BLaER1 treated with 17β-estradiol and CSF1 and Interleukin-3, amounts not matched to agents 10 nM and 100 nM (cell line): ENCODE measurements around the gene PIAS4.

ENCODE experiments used
- H3K27ac ChIP-seq, 11 experiments: shearing (Covaris generic); formaldehyde crosslinking; 2 replicates each; pipeline ENCODE4 v1.8.1; 2022
- H3K27me3 ChIP-seq, 11 experiments: shearing (Covaris generic); formaldehyde crosslinking; 2 replicates each; pipeline ENCODE4 v1.8.1; 2022
- H3K36me3 ChIP-seq, 11 experiments: shearing (Covaris generic); formaldehyde crosslinking; 2 replicates each; pipeline ENCODE4 v1.8.1; 2022
- H3K4me1 ChIP-seq, 10 experiments: shearing (Covaris generic); formaldehyde crosslinking; 2 replicates each; pipeline ENCODE4 v1.8.1; 2022
- H3K4me2 ChIP-seq, 11 experiments: shearing (Covaris generic); formaldehyde crosslinking; 2 replicates each; pipeline ENCODE4 v1.8.1; 2022
- H3K4me3 ChIP-seq, 10 experiments: shearing (Covaris generic); formaldehyde crosslinking; 2 replicates each; pipeline ENCODE4 v1.8.1; 2022
- H3K9ac ChIP-seq, 11 experiments: shearing (Covaris generic); formaldehyde crosslinking; 2 replicates each; pipeline ENCODE4 v1.8.1; 2022
- H3K9me3 ChIP-seq, 11 experiments: shearing (Covaris generic); formaldehyde crosslinking; replicated peaks in 1 of 11; 2 replicates each; pipeline ENCODE4 v1.8.1; 2022
- H4K20me1 ChIP-seq, 11 experiments: shearing (Covaris generic); formaldehyde crosslinking; 2 replicates each; pipeline ENCODE4 v1.8.1; 2022
- Cebpa-rat ChIP-seq, 11 experiments: shearing (Covaris generic); IDR thresholded peaks; 2 replicates each; pipeline ENCODE4 v1.8.1; 2022

The PIAS4 gene

GRCh38 chr19:4014541-4015491 is 7.3 kb downstream of the PIAS4 start:
- Histone ChIP-seq H3K9me3 (no peaks in the 10 kb centered on the region), H3K36me3 (peaks cover 49 to 95% (median 87%) of the 10 kb centered on the region in 11 experiments), H3K27me3 (no peaks in the 10 kb centered on the region), H3K27ac (peak overlapping the region in 1 of 11 experiments; percentile 31; a peak in 2 of 22 replicates), H3K4me2 (peak overlapping the region in 9 of 11 experiments; percentile 0 to 61 (median 28); a peak in 11 of 22 replicates), H3K4me1 (peaks cover 18 to 52% (median 32%) of the 10 kb centered on the region in 10 experiments), H4K20me1 (peaks cover 92 to 100% (median 98%) of the 10 kb centered on the region in 11 experiments), H3K9ac (peak overlapping the region in 9 of 11 experiments; percentile 25 to 59 (median 39); a peak in 13 of 22 replicates), H3K4me3 (no peak overlapping the region)
- no peak for TF ChIP-seq Cebpa-rat (IDR thresholded peaks at IDR 0.05)

- Histone ChIP-seq H3K9me3 (no peaks in the 10 kb centered on the region), H4K20me1 (peaks cover 91 to 100% (median 98%) of the 10 kb centered on the region in 11 experiments), H3K36me3 (peaks cover 47 to 94% (median 85%) of the 10 kb centered on the region in 11 experiments), H3K4me1 (peaks cover 10 to 42% (median 26%) of the 10 kb centered on the region in 10 experiments; a peak in 17 of 20 replicates), H3K4me2 (peak overlapping the region in 3 of 11 experiments; percentile 49 to 61 (median 50); a peak in 3 of 22 replicates), H3K27me3 (no peaks in the 10 kb centered on the region), H3K9ac (peak overlapping the region in 6 of 11 experiments; percentile 28 to 59 (median 38); a peak in 9 of 22 replicates), H3K4me3 (no peak overlapping the region), H3K27ac (0 out of 22 replicates have a peak overlapping the region, but pooled peaks of 1 of the 11 experiments have one; percentile 31)
- TF ChIP-seq Cebpa-rat (IDR thresholded peaks at IDR 0.05): no peak
Measured at GRCh38 chr19:4015705-4016402, 8.3 kb downstream of the PIAS4 start.

- Histone ChIP-seq H3K4me1 (peaks cover 5 to 37% (median 26%) of the 10 kb centered on the region in 10 experiments; a peak in 17 of 20 replicates), H3K9me3 (peaks cover 0 to 5% (median 2%) of the 10 kb centered on the region in 11 experiments; a peak in 6 of 22 replicates), H4K20me1 (peaks cover 92 to 100% (median 98%) of the 10 kb centered on the region in 11 experiments), H3K4me2 (no peak overlapping the region), H3K9ac (peak overlapping the region in 2 of 11 experiments; percentile 3 to 40; a peak in 1 of 22 replicates), H3K27ac (no peak overlapping the region), H3K27me3 (no peaks in the 10 kb centered on the region), H3K4me3 (no peak overlapping the region), H3K36me3 (peaks cover 48 to 94% (median 86%) of the 10 kb centered on the region in 11 experiments)
- no peak for TF ChIP-seq Cebpa-rat (IDR thresholded peaks at IDR 0.05)
Measured at GRCh38 chr19:4016486-4016885, 8.9 kb downstream of the PIAS4 start.

- peaks cover 54 to 99% (median 91%) of the 10 kb centered on the region in 11 experiments for H3K36me3 ChIP-seq
- H3K9me3 ChIP-seq: peaks cover 4 to 11% (median 8%) of the 10 kb centered on the region in 11 experiments; a peak in 13 of 22 replicates
- peaks cover 5 to 37% (median 26%) of the 10 kb centered on the region in 10 experiments; a peak in 17 of 20 replicates for H3K4me1 ChIP-seq
- H3K4me3 ChIP-seq: no peak overlapping the region
- peaks cover 95 to 100% (median 100%) of the 10 kb centered on the region in 11 experiments for H4K20me1 ChIP-seq
- no peak overlapping the region for H3K4me2 ChIP-seq
- no peaks in the 10 kb centered on the region for H3K27me3 ChIP-seq
- H3K9ac ChIP-seq: 0 out of 22 replicates have a peak overlapping the region, but pooled peaks of 1 of the 11 experiments have one; percentile 3
- no peak overlapping the region for H3K27ac ChIP-seq
- no peak for TF ChIP-seq Cebpa-rat (IDR thresholded peaks at IDR 0.05)
Measured at GRCh38 chr19:4016903-4017638, 9.5 kb downstream of the PIAS4 start.

GRCh38 chr19:4018140-4018613 is 10.6 kb downstream of the PIAS4 start:
- H4K20me1 ChIP-seq: peaks cover 84 to 100% (median 100%) of the 10 kb centered on the region in 11 experiments
- H3K9me3 ChIP-seq: peaks cover 4 to 13% (median 9%) of the 10 kb centered on the region in 11 experiments; a peak in 13 of 22 replicates
- H3K36me3 ChIP-seq: peaks cover 49 to 99% (median 90%) of the 10 kb centered on the region in 11 experiments
- peaks cover 5 to 37% (median 26%) of the 10 kb centered on the region in 10 experiments; a peak in 17 of 20 replicates for H3K4me1 ChIP-seq
- no peaks in the 10 kb centered on the region for H3K27me3 ChIP-seq
- H3K4me3 ChIP-seq: no peak overlapping the region
- TF ChIP-seq Cebpa-rat (IDR thresholded peaks at IDR 0.05): no peak
- no peak overlapping the region; a peak in 1 of 22 replicates for H3K27ac ChIP-seq
- 0 out of 22 replicates have a peak overlapping the region, but pooled peaks of 1 of the 11 experiments have one; percentile 37 for H3K4me2 ChIP-seq
- H3K9ac ChIP-seq: peak overlapping the region in 3 of 11 experiments; percentile 3 to 9 (median 9); a peak in 3 of 22 replicates

- Histone ChIP-seq H3K27me3 (no peaks in the 10 kb centered on the region), H3K4me1 (peaks cover 5 to 33% (median 24%) of the 10 kb centered on the region in 10 experiments; a peak in 17 of 20 replicates), H3K36me3 (peaks cover 48 to 99% (median 90%) of the 10 kb centered on the region in 11 experiments), H3K4me2 (peak overlapping the region in 8 of 11 experiments; percentile 33 to 53 (median 44); a peak in 13 of 22 replicates), H4K20me1 (peaks cover 83 to 100% (median 100%) of the 10 kb centered on the region in 11 experiments), H3K9me3 (peaks cover 4 to 13% (median 9%) of the 10 kb centered on the region in 11 experiments; a peak in 13 of 22 replicates), H3K9ac (peak overlapping the region; percentile 2 to 61 (median 40); a peak in 15 of 22 replicates), H3K27ac (peak overlapping the region in 1 of 11 experiments; percentile 29; a peak in 1 of 22 replicates), H3K4me3 (no peak overlapping the region)
- no peak for TF ChIP-seq Cebpa-rat (IDR thresholded peaks at IDR 0.05)
Measured at GRCh38 chr19:4018775-4019504, 11.4 kb downstream of the PIAS4 start.

- H4K20me1 ChIP-seq: peaks cover 77 to 100% (median 98%) of the 10 kb centered on the region in 11 experiments
- peak overlapping the region; percentile 2 to 61 (median 40); a peak in 14 of 22 replicates for H3K9ac ChIP-seq
- H3K27ac ChIP-seq: 0 out of 22 replicates have a peak overlapping the region, but pooled peaks of 1 of the 11 experiments have one; percentile 29
- no peak for TF ChIP-seq Cebpa-rat (IDR thresholded peaks at IDR 0.05)
- no peak overlapping the region for H3K4me3 ChIP-seq
- peak overlapping the region in 8 of 11 experiments; percentile 33 to 53 (median 44); a peak in 13 of 22 replicates for H3K4me2 ChIP-seq
- peaks cover 4 to 13% (median 9%) of the 10 kb centered on the region in 11 experiments; a peak in 13 of 22 replicates for H3K9me3 ChIP-seq
- H3K4me1 ChIP-seq: peaks cover 5 to 27% (median 21%) of the 10 kb centered on the region in 10 experiments; a peak in 17 of 20 replicates
- no peaks in the 10 kb centered on the region for H3K27me3 ChIP-seq
- peaks cover 48 to 99% (median 90%) of the 10 kb centered on the region in 11 experiments for H3K36me3 ChIP-seq
Measured at GRCh38 chr19:4019578-4019977, 12.0 kb downstream of the PIAS4 start.
